SK-N-MC (cell line): ENCODE measurements around the gene SH3GL3.

Experiments used
- EZH2 ChIP-seq: fragments of 200-600 bp; sonication (generic); IDR thresholded peaks from one replicate; pipeline ENCODE4 v1.6.1; 2017; ENCODE audit warnings: antibody characterized with exemption
- FOXP2 ChIP-seq: optimal IDR thresholded peaks from 2 replicates; pipeline ENCODE3; 2011; ENCODE audit warnings: mild to moderate bottlenecking, moderate library complexity; ENCODE audit not compliant: insufficient read depth; ENCODE audit errors: extremely low read length, control extremely low read depth
- POLR2AphosphoS5 ChIP-seq: IDR thresholded peaks from 2 replicates; pipeline ENCODE4 v1.6.1; 2012; ENCODE audit warnings: mild to moderate bottlenecking, low read depth, low read length, borderline replicate concordance

DNA sequence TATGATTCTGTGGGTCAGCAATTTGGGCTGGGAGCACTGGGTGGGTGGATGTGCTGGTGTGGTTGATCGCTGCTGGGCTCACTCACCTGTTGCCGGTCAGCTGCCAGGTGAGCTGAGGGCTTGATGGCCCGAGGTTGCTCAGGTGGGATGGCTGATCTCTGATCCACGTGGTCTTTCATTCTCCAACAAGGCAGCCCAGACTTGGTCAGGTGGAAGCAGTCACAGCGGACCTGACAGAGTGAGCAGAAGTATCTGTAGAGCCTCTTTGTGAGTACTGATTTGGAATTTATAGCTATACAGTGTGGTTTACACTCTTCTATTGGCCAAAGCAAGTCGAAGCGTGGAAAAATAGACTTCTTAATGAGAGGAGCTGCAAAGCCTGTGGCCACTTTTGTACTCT lies 109.6 kb downstream of the SH3GL3 start:
- TF ChIP-seq EZH2, result no peak
- no peak for TF ChIP-seq POLR2AphosphoS5
- no peak for TF ChIP-seq FOXP2
